Right lobe of liver (tissue), 4 donors: ENCODE data around the gene ZCCHC4.

Experiments
- CTCF ChIP-seq, 4 donors: fragments of 200-600 bp in 3 of 4; fragments of 450-650 bp in 1 of 4; IDR thresholded peaks; one replicate each; pipeline versions ENCODE4 v1.5.1 to v1.8.0; 2016 to 2022; ENCODE audit warnings: antibody characterized with exemption in 4 of 4, mild to moderate bottlenecking in 2 of 4
- POLR2A ChIP-seq: fragments of 450-650 bp; IDR thresholded peaks from one replicate; pipeline ENCODE4 v1.6.1; 2017; ENCODE audit warnings: antibody characterized with exemption, mild to moderate bottlenecking
- donor health status: DM: no; HTN: no; CAD: no.
- donor health status: DM: no; HTN: no; CAD: no.
- donor health status: DM: no; HTN: yes; CAD: no.

- no peak for TF ChIP-seq CTCF (IDR thresholded peaks at IDR 0.05)
- TF ChIP-seq POLR2A = no peak
Measured at GRCh38 chr4:25297528-25298242, 14.9 kb upstream of the ZCCHC4 start.
